Mucosa of descending colon (tissue), 3 donors: ENCODE measurements around the gene DSG2. TPM values are rescaled to one million over a fixed set of nuclear protein-coding genes. Genes with fewer than 3 reads are reported as not detected.

Source experiments
- ATAC-seq: fragments of 200-7000 bp; cut with Tn5 transposase; one replicate; pipeline ENCODE4 v1.9.1; 2020; ENCODE audit warnings: mild to moderate bottlenecking, moderate library complexity
- DNase-seq, 3 donors: peaks; one replicate each; pipeline ENCODE4 v3.0.0-alpha.2; 2020
- H3K36me3 ChIP-seq: fragments of 200-600 bp; one replicate; pipeline ENCODE4 v1.8.0; 2021; ENCODE audit warnings: low read depth, mild to moderate bottlenecking
- H3K4me1 ChIP-seq: fragments of 200-600 bp; one replicate; pipeline ENCODE4 v1.8.0; 2021; ENCODE audit warnings: low read depth, mild to moderate bottlenecking
- H3K4me3 ChIP-seq: fragments of 200-600 bp; one replicate; pipeline ENCODE4 v1.8.0; 2021; ENCODE audit warnings: mild to moderate bottlenecking
- H3K9me3 ChIP-seq: fragments of 200-600 bp; one replicate; pipeline ENCODE4 v1.8.0; 2021; ENCODE audit warnings: mild to moderate bottlenecking
- intact Hi-C, 2 donors: fragments of 100-400 bp; cut with DNase I in 1 of 2; cut with micrococcal nuclease in 1 of 2; formaldehyde crosslinking; loops; one replicate each; pipeline versions ENCODE4 v1.11.0 to v1.11.1; 2022; cut with DNase I, micrococcal nuclease
- total RNA-seq, 3 donors: library from RNA; stranded (reverse); fragmentation: NEBNext Ultra II Directional in 2 of 3; extraction: Animal tissue kit (Norgen Biotek cat#: 25700) in 2 of 3; gene quantifications; one replicate each; pipeline versions ENCODE4 v1.2.1 to v1.2.4, GENCODE V29; 2021 to 2023
- TF ChIP-seq, protein P1 (sequence below): fragments of 200-600 bp; IDR thresholded peaks from one replicate; pipeline ENCODE4 v1.8.0; 2022; ENCODE audit warnings: antibody characterized with exemption, mild to moderate bottlenecking
- donor health status: DM: no; HTN: no; CAD: no; lungs with moderate emphysema.
- donor health status: DM: no; HTN: no; CAD: no.
- donor health status: DM: no; HTN: yes; CAD: no.

Gene DSG2
- total RNA-seq, 3 donors from 2014 or later = 131 to 341 (median 305) TPM

DNA sequence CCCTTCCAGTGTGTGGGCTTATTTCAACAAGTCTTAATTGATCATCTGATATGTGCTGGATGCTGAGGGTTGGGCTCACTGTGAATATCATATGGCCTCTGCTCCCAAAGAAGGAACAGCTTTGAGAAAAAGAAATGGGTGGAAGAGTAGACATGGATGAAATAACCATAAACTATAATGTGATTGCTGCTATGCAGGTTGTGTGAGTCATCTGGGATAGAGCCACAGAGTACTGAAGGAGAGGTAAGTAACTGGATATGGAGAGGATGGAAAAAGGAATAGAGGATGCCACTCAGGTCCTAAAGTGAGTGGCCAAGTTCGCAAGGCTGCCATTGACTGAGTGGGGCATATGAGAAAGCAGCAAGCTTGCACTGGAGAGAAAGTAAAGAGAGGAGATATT, 8.7 kb upstream of the DSG2 start:
- Histone ChIP-seq H3K4me1 (peaks cover 16% of the 10 kb centered on the region), H3K36me3 (no peaks in the 10 kb centered on the region), H3K9me3 (no peaks in the 10 kb centered on the region), H3K4me3 (no peak overlapping the region)
- TF ChIP-seq, protein P1, sequence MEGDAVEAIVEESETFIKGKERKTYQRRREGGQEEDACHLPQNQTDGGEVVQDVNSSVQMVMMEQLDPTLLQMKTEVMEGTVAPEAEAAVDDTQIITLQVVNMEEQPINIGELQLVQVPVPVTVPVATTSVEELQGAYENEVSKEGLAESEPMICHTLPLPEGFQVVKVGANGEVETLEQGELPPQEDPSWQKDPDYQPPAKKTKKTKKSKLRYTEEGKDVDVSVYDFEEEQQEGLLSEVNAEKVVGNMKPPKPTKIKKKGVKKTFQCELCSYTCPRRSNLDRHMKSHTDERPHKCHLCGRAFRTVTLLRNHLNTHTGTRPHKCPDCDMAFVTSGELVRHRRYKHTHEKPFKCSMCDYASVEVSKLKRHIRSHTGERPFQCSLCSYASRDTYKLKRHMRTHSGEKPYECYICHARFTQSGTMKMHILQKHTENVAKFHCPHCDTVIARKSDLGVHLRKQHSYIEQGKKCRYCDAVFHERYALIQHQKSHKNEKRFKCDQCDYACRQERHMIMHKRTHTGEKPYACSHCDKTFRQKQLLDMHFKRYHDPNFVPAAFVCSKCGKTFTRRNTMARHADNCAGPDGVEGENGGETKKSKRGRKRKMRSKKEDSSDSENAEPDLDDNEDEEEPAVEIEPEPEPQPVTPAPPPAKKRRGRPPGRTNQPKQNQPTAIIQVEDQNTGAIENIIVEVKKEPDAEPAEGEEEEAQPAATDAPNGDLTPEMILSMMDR = no peak
- ATAC-seq (peak; percentile 84), DNase-seq (no peak)
- intact Hi-C loops = no loop called here

DNA sequence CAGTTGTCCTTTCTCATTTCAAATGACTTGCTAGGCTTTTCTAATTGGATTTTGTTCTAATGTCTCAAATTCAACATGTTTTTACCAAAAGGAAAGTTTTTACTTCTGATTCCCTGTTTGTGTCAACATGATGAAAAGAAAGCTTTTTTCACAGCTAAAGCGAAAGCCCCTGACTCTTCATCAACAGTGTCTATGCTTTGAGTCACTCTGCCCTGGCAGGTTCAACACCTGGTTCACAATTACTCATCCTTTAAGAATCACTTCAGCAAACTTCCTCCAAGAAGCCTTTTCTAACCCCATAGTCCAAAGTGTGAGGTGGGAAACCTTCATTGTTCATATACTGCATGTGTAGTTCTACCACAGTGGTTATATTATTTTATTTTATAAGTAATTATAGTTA, 7.6 kb upstream of the DSG2 start:
- intact Hi-C loops = no loop called here
- TF ChIP-seq, protein P1 = no peak
- peak; percentile 87 for ATAC-seq

DNA sequence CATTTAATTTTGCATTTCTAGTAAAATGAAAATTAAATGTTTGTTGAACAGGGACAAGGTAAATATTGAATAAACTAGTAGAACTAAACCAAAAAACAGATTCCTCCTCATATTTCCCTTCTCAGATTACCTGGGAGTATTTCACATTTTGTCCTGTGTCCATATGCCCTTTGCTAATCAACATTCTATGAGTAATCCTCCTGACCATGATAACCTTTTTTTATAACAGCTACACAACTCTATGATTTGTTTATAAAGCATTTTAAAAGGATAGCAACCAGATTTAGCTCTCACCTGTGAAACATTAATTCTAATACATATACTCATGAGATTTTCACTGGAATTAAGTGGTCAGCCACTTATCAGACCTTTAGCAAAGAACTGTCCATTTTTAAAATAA, 7.1 kb upstream of the DSG2 start:
- Histone ChIP-seq H3K4me3 (no peak overlapping the region), H3K9me3 (no peaks in the 10 kb centered on the region), H3K36me3 (no peaks in the 10 kb centered on the region), H3K4me1 (peaks cover 15% of the 10 kb centered on the region)
- peak; percentile 61 for ATAC-seq
- intact Hi-C loops = no loop called here
- TF ChIP-seq, protein P1 = no peak
- no peak for DNase-seq

More for the DNA sequence above, 7.6 kb upstream of the DSG2 start:
- H3K36me3 ChIP-seq = no peaks in the 10 kb centered on the region
- peaks cover 15% of the 10 kb centered on the region for H3K4me1 ChIP-seq
- no peak overlapping the region for H3K4me3 ChIP-seq
- DNase-seq = no peak
- no peaks in the 10 kb centered on the region for H3K9me3 ChIP-seq

DNA sequence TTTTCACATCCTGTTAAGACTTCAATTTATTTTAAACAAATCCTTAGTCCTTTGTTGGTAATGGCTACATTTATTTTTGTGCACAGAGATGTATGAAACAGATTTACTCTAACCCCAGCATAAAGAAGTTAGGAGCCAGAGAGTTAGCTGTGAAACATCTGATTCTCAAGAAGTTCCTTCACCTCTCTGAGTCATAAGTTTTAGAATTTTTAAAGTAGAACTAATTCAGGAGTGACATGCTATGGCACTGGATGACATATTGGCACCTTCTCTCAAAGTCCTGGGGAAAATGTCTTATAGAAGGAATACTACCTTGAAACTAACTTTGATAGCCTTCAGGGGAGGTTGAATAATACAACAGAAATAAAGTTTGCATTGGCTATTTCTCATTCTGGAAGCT, 6.4 kb upstream of the DSG2 start:
- H3K4me3 ChIP-seq = no peak overlapping the region
- no peaks in the 10 kb centered on the region for H3K9me3 ChIP-seq
- H3K4me1 ChIP-seq = peaks cover 15% of the 10 kb centered on the region
- ATAC-seq = no peak
- H3K36me3 ChIP-seq = no peaks in the 10 kb centered on the region
- intact Hi-C loops = no loop called here
- TF ChIP-seq, protein P1 = no peak
- no peak for DNase-seq

DNA sequence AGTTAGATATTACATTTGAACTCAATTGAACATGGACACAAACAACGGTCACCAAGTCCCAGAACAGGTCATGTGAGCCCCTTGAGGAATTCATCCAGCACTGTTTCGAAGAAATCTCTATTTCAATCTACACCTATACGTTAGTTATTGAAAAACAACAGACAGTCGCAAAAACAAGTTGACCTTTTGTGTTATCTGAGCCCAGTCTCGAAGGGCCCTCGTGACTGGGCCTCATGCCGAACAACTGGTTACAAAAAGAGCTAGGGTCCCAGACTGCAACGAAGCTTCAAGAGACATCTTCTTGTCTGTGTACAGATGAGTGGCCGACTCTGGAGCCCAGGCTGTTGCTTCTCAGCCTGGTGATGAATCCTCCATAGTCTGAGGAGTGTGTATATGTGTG, 5.3 kb upstream of the DSG2 start:
- DNase-seq = no peak
- TF ChIP-seq, protein P1 = no peak
- no peaks in the 10 kb centered on the region for H3K36me3 ChIP-seq
- intact Hi-C loops = no loop called here
- no peak for ATAC-seq
- no peak overlapping the region for H3K4me3 ChIP-seq
- H3K4me1 ChIP-seq = peaks cover 19% of the 10 kb centered on the region
- H3K9me3 ChIP-seq = no peaks in the 10 kb centered on the region

DNA sequence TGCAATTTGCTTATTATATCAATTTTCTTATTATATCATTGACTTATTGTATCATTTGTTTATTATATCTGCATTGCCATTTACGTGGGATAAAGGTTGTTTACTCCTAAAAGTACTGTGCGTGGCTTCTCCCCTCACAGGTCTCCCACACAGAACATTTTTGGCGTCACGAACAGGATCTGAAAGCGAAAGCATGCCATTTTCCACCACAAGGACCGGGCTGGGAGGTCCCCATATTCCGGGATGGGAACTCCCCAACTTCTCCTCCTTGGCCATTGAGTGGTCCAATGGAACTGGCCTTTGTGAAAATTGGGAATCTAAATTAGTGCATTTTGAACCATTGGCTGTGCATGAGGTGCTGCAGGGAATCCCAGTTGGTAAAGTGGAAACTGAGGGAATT, 4.8 kb upstream of the DSG2 start:
- H3K4me3 ChIP-seq = no peak overlapping the region
- no peaks in the 10 kb centered on the region for H3K36me3 ChIP-seq
- intact Hi-C loops = no loop called here
- peaks cover 19% of the 10 kb centered on the region for H3K4me1 ChIP-seq
- no peaks in the 10 kb centered on the region for H3K9me3 ChIP-seq
- TF ChIP-seq, protein P1 = no peak
- DNase-seq (no peak), ATAC-seq (no peak)
